ENCODE results near the gene MTX3. TPM values are rescaled to one million over a fixed set of nuclear protein-coding genes. Genes with fewer than 3 reads are reported as not detected.

The MTX3 gene
- total RNA-seq, 1 donor from 2014 or later, result 27.9 TPM

DNA sequence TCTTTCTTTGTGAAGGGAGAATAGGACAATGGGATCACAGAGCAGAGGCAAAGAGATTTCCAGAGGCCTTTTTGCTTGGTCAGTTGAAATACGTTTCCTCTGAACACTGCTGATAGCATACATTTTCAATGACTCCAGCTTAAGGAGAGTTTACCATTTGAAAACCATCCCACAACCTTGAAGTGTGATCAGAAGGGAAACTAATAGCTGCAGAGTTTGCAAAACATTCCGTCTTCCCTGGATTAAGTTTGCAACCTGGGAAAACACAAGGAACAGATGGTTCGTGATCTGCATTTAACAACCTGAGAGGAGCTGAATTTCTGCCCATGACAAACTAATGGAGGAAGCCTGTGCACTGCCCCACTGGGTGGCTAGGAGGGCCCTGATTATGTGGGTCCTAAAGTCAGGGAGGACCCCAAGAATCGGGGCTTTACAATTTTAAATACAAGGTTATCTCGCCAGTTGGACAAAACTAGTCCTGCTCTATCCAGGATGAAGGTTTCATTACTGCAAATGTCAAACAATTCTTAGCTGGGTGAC is 35.6 kb downstream of the MTX3 start:
- DNase-seq (ENCODE audit: low read depth, low spot score), result no peak
- H3K27ac Mint-ChIP-seq (ENCODE audit: unreplicated experiment), result peak overlapping the region; percentile 13
- no peak overlapping the region for H3K4me3 Mint-ChIP-seq
- no peak for TF ChIP-seq CTCF (conservative IDR thresholded peaks at IDR 0.05)
- no peaks in the 10 kb centered on the region for H3K27me3 Mint-ChIP-seq (ENCODE audit: low read depth)
- H3K9me3 Mint-ChIP-seq, result no peaks in the 10 kb centered on the region
- peaks cover 3% of the 10 kb centered on the region for H3K4me1 Mint-ChIP-seq
- no peaks in the 10 kb centered on the region for H3K36me3 Mint-ChIP-seq (ENCODE audit: low read depth)

- Mint-ChIP-seq H3K9me3 (no peaks in the 10 kb centered on the region), H3K4me1 (peaks cover 3% of the 10 kb centered on the region), H3K36me3 (ENCODE audit: low read depth) (no peaks in the 10 kb centered on the region), H3K4me3 (no peak overlapping the region), H3K27me3 (ENCODE audit: low read depth) (no peaks in the 10 kb centered on the region), H3K27ac (ENCODE audit: unreplicated experiment) (no peak overlapping the region)
- no peak for TF ChIP-seq CTCF (conservative IDR thresholded peaks at IDR 0.05)
- no peak for DNase-seq (ENCODE audit: low read depth, low spot score)
These were observed 36.4 kb downstream of the MTX3 start for GRCh38 chr5:79954620-79955019.

DNA sequence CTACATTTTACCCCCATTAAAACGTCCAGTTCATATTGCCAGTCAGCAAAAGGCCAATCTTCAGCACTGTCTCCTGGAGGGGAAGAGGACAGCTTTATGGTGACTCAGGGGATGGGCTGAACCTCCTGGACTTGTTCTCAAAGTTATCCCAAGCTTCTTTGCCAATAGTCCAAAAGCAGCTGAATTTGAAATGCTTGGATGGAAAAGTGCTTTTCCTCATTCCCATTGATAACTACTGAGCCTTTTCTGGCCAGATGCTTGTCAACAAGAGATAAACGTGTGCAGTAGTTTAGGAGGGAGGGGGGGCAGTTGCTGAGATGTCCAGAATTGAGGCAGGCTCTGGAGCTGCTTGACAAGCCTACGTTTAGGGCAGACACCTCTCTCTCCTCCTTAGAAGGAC is 43.5 kb downstream of the MTX3 start:
- no peak overlapping the region for H3K27ac Mint-ChIP-seq (ENCODE audit: unreplicated experiment)
- no peak for DNase-seq (ENCODE audit: low read depth, low spot score)
- H3K4me1 Mint-ChIP-seq, result no peaks in the 10 kb centered on the region
- TF ChIP-seq CTCF (conservative IDR thresholded peaks at IDR 0.05), result no peak
- no peaks in the 10 kb centered on the region for H3K27me3 Mint-ChIP-seq (ENCODE audit: low read depth)
- no peaks in the 10 kb centered on the region for H3K36me3 Mint-ChIP-seq (ENCODE audit: low read depth)
- no peaks in the 10 kb centered on the region for H3K9me3 Mint-ChIP-seq
- no peak overlapping the region for H3K4me3 Mint-ChIP-seq

GRCh38 chr5:79938468-79938867 is 52.6 kb downstream of the MTX3 start:
- H3K4me1 Mint-ChIP-seq, result no peaks in the 10 kb centered on the region
- H3K36me3 Mint-ChIP-seq (ENCODE audit: low read depth), result no peaks in the 10 kb centered on the region
- no peak overlapping the region for H3K27ac Mint-ChIP-seq (ENCODE audit: unreplicated experiment)
- H3K27me3 Mint-ChIP-seq (ENCODE audit: low read depth), result no peaks in the 10 kb centered on the region
- DNase-seq (ENCODE audit: low read depth, low spot score), result no peak
- no peak overlapping the region for H3K4me3 Mint-ChIP-seq
- no peaks in the 10 kb centered on the region for H3K9me3 Mint-ChIP-seq
- no peak for TF ChIP-seq CTCF (conservative IDR thresholded peaks at IDR 0.05)

DNA sequence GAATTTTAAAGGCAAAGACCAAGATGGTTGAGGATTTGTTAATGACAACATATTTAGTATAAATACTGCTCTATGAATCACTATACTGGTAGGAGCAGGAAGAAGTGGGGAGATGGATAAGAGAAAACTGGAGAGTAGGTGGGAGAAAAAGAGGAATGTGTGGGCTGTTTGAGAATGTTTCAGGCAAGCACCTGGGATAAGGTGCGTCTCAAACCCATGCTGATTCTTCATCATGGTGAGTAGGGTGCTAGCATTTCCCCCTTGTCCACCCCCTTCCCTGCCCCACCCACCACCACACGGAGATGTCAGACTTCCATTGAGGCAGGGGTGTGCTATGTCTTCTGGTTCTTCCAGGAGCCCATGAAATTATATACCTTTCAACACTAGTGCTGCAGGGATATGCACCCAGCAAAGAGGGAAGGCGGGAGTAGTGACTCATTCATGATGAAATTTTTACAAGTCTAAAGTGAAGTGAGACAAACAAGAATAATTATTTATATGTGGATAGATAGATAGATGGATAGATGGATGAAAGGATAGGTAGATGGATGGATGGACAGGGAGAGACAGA is 54.3 kb downstream of the MTX3 start:
- Mint-ChIP-seq H3K4me1 (no peaks in the 10 kb centered on the region), H3K27ac (ENCODE audit: unreplicated experiment) (no peak overlapping the region), H3K9me3 (no peaks in the 10 kb centered on the region), H3K36me3 (ENCODE audit: low read depth) (no peaks in the 10 kb centered on the region), H3K27me3 (ENCODE audit: low read depth) (no peaks in the 10 kb centered on the region), H3K4me3 (no peak overlapping the region)
- no peak for TF ChIP-seq CTCF (conservative IDR thresholded peaks at IDR 0.05)
- DNase-seq (ENCODE audit: low read depth, low spot score), result no peak
